ENCODE results near the gene HCN2. TPM values are rescaled to one million over a fixed set of nuclear protein-coding genes. Genes with fewer than 3 reads are reported as not detected.

The HCN2 gene
- total and polyA plus RNA-seq, 2 of the 8 experiments (the other 6 are each of a cell fraction or from before 2014, with no cell fraction given) = 1.0 to 4.0 TPM

DNA sequence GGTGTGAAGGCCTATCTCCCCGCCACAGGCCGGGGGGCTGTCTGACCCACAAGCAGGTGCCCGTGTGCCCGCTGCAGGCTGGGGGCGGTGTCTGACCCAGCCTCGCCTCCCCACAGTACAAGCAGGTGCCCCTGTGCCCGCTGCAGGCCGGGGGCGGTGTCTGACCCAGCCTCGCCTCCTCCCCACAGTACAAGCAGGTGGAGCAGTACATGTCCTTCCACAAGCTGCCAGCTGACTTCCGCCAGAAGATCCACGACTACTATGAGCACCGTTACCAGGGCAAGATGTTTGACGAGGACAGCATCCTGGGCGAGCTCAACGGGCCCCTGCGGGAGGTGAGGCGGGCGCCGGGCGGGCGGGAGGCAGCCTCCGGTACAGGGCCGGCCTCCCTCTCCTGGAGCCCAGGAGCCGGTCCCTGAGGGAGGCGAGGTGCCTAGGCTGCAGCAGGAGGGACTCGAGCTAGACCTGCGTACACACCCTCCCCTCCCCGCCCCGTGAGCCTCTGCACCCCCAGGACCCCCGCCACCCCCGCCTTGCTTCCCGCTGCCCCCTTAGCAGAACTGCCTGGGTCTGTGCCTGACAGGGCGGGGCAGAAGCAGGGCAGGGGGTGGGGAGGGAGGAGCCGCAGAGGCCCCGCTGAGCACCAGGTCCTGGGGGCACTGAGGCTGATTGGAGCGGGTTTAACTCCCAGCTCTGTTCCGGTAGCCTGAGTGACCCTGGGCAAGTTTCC lies 20.6 kb downstream of the HCN2 start:
- Histone ChIP-seq H3K27ac (ENCODE audit: low read depth, low read length) (no peak overlapping the region), H2AK5ac (ENCODE audit: low read depth, low read length) (no peak overlapping the region), H3K18ac (ENCODE audit: extremely low read depth, low read length) (no peak overlapping the region), H4K8ac (ENCODE audit: extremely low read depth, insufficient read depth, low read length) (peak overlapping the region; percentile 28; the same call in 1 of the 2 replicates), H3K4me2 (ENCODE audit: insufficient read depth in 1 of 2, low read depth in 2 of 2, low read length in 2 of 2) (no peak overlapping the region), H3K79me2 (ENCODE audit: control insufficient read depth in 1 of 2, insufficient read depth in 2 of 2, low read length in 2 of 2) (no peaks in the 10 kb centered on the region), H2BK20ac (ENCODE audit: low read length) (no peak overlapping the region), H4K20me1 (replicated peaks in 1 of 2; ENCODE audit: control insufficient read depth in 1 of 2, insufficient read depth in 2 of 2, low read length in 2 of 2) (peaks cover 0 to 2% of the 10 kb centered on the region in 2 experiments), H2AFZ (ENCODE audit: low read length) (no peak overlapping the region), H3K27me3 (replicated peaks in 1 of 4; ENCODE audit: control insufficient read depth in 3 of 4, extremely low read depth in 1 of 4, insufficient read depth in 3 of 4, low read length in 3 of 4) (no peaks in the 10 kb centered on the region), H4K91ac (replicated peaks; ENCODE audit: insufficient read length, low read length) (no peak overlapping the region), H3K23ac (ENCODE audit: insufficient read length) (no peak overlapping the region), H3K36me3 (ENCODE audit: control insufficient read depth in 2 of 4, insufficient read depth in 4 of 4, low read length in 3 of 4) (peaks cover 0 to 7% (median 3%) of the 10 kb centered on the region in 4 experiments; a peak in 2 of 8 replicates), H2BK15ac (ENCODE audit: low read length) (no peak overlapping the region), H2BK12ac (ENCODE audit: low read depth, low read length) (no peak overlapping the region), H3K9ac (replicated peaks in 1 of 4; ENCODE audit: extremely low read depth in 1 of 4, low read depth in 3 of 4, low read length in 3 of 4) (no peak overlapping the region), H3K79me1 (ENCODE audit: low read depth, low read length) (no peaks in the 10 kb centered on the region; the same call in 1 of the 2 replicates), H3K4me3 (ENCODE audit: extremely low read depth in 1 of 4, insufficient read depth in 2 of 4, low read depth in 3 of 4, low read length in 4 of 4) (no peak overlapping the region), H2BK5ac (ENCODE audit: low read depth, low read length) (no peak overlapping the region), H3K4me1 (replicated peaks in 1 of 4; ENCODE audit: control insufficient read depth in 3 of 4, insufficient read depth in 4 of 4, low read length in 3 of 4) (no peaks in the 10 kb centered on the region), H4K5ac (ENCODE audit: insufficient read length, low read depth, low read length) (no peak overlapping the region), H3K9me3 (ENCODE audit: insufficient read depth in 2 of 2, low read depth in 1 of 2, low read length in 1 of 2) (peaks cover 0 to 4% of the 10 kb centered on the region in 2 experiments; a peak in 1 of 4 replicates), H3K23me2 (ENCODE audit: low read depth, low read length) (no peaks in the 10 kb centered on the region), H3K14ac (ENCODE audit: insufficient read length) (no peak overlapping the region), H2BK120ac (replicated peaks; ENCODE audit: low read depth, low read length) (no peak overlapping the region), H3K56ac (replicated peaks; ENCODE audit: insufficient read length, low read depth, low read length) (no peak overlapping the region), H3K4ac (replicated peaks; ENCODE audit: insufficient read length, low read depth, low read length) (no peak overlapping the region)
- no peak for FAIRE-seq
- 94% methylated on average over 12 of the region's 38 CpGs; no CpG with 5 or more reads in 1 of the 2 experiments for WGBS, 2 experiments (ENCODE audit: extremely low coverage in 1 of 2, insufficient coverage in 1 of 2, insufficient read length in 1 of 2, insufficient replicate concordance in 2 of 2, low coverage in 1 of 2, low lambda C conversion rate in 2 of 2, missing lambda C conversion rate in 1 of 2)
- no peak for DNase-seq (ENCODE audit: low read depth in 1 of 2, low spot score in 2 of 2)
- POLR2A ChIA-PET (ENCODE audit: partially characterized antibody) = interaction anchor here (1.6 kb wide), 1 partner anchor 20 kb away, joined by 3 read pairs; no protein-coding TSS in a partner anchor
- CTCF ChIA-PET (ENCODE audit: partially characterized antibody) = interaction anchor here (1.2 to 1.3 kb wide), 2 partner anchors 21 to 26 kb away, joined by 3 to 4 read pairs; no protein-coding TSS in a partner anchor
- TF ChIP-seq KDM4A (IDR thresholded peaks at IDR 0.05; ENCODE audit: low read depth, low read length, severe bottlenecking) = no peak
- no peak for TF ChIP-seq BRCA1 (IDR thresholded peaks at IDR 0.05; ENCODE audit: low read depth, low read length)
- no peak for TF ChIP-seq ASH2L (IDR thresholded peaks at IDR 0.05; ENCODE audit: low read length)
- no peak for TF ChIP-seq TAF7 (optimal IDR thresholded peaks at IDR 0.05; ENCODE audit: borderline replicate concordance, low read depth, low read length)
- no peak for TF ChIP-seq TCF12 (IDR thresholded peaks at IDR 0.05; ENCODE audit: low read depth, low read length)
- no peak for TF ChIP-seq KDM1A (IDR thresholded peaks at IDR 0.05; ENCODE audit: borderline replicate concordance, low read length)
- TF ChIP-seq EZH2 (IDR thresholded peaks at IDR 0.05; ENCODE audit: low read depth, low read length, severe bottlenecking) = no peak
- TF ChIP-seq HDAC6 (IDR thresholded peaks at IDR 0.05; ENCODE audit: low read depth, low read length) = no peak
- TF ChIP-seq, protein P1, sequence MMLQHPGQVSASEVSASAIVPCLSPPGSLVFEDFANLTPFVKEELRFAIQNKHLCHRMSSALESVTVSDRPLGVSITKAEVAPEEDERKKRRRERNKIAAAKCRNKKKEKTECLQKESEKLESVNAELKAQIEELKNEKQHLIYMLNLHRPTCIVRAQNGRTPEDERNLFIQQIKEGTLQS (IDR thresholded peaks at IDR 0.05; ENCODE audit: insufficient read depth, low read depth, low read length) = no peak
